ENCODE results near the gene SDC3.

The SDC3 gene

GRCh38 chr1:30823969-30824735, 84.4 kb downstream of the SDC3 start:
- peaks cover 3% of the 10 kb centered on the region in 2 donors for H3K27me3 ChIP-seq (ENCODE audit: control insufficient read depth in 1 of 2, insufficient read depth in 2 of 2, low read length in 2 of 2)
- H3K36me3 ChIP-seq (ENCODE audit: control insufficient read depth in 1 of 2, insufficient read depth in 2 of 2, low read length in 2 of 2), result no peaks in the 10 kb centered on the region
- no peaks in the 10 kb centered on the region for H3K9me3 ChIP-seq (ENCODE audit: control insufficient read depth in 1 of 2, low read length in 2 of 2)
- H3K27ac ChIP-seq (ENCODE audit: low read depth, low read length), result peak overlapping the region; percentile 90
- H3K4me3 ChIP-seq (ENCODE audit: low read depth in 1 of 2, low read length in 2 of 2), result peak overlapping the region; percentile 67 to 82
- peaks cover 22 to 29% of the 10 kb centered on the region in 2 donors for H3K4me1 ChIP-seq (ENCODE audit: control insufficient read depth in 1 of 2, insufficient read depth in 2 of 2, low read length in 2 of 2)
- H3K9ac ChIP-seq (ENCODE audit: low read depth in 1 of 2, low read length in 2 of 2), result peak overlapping the region; percentile 60 to 88

- H3K27ac ChIP-seq (ENCODE audit: low read depth, low read length), result peak overlapping the region; percentile 90
- peak overlapping the region; percentile 67 to 82 for H3K4me3 ChIP-seq (ENCODE audit: low read depth in 1 of 2, low read length in 2 of 2)
- H3K27me3 ChIP-seq (ENCODE audit: control insufficient read depth in 1 of 2, insufficient read depth in 2 of 2, low read length in 2 of 2), result peaks cover 6 to 7% of the 10 kb centered on the region in 2 donors
- no peaks in the 10 kb centered on the region for H3K36me3 ChIP-seq (ENCODE audit: control insufficient read depth in 1 of 2, insufficient read depth in 2 of 2, low read length in 2 of 2)
- H3K4me1 ChIP-seq (ENCODE audit: control insufficient read depth in 1 of 2, insufficient read depth in 2 of 2, low read length in 2 of 2), result peaks cover 22 to 29% of the 10 kb centered on the region in 2 donors
- H3K9me3 ChIP-seq (ENCODE audit: control insufficient read depth in 1 of 2, low read length in 2 of 2), result no peaks in the 10 kb centered on the region
- H3K9ac ChIP-seq (ENCODE audit: low read depth in 1 of 2, low read length in 2 of 2), result peak overlapping the region; percentile 60 to 88
These were observed 85.0 kb downstream of the SDC3 start for GRCh38 chr1:30823627-30823968.

GRCh38 chr1:30822966-30823581, 85.5 kb downstream of the SDC3 start:
- peak overlapping the region; percentile 67 to 82 for H3K4me3 ChIP-seq (ENCODE audit: low read depth in 1 of 2, low read length in 2 of 2)
- no peaks in the 10 kb centered on the region for H3K9me3 ChIP-seq (ENCODE audit: control insufficient read depth in 1 of 2, low read length in 2 of 2)
- peaks cover 7 to 8% of the 10 kb centered on the region in 2 donors for H3K27me3 ChIP-seq (ENCODE audit: control insufficient read depth in 1 of 2, insufficient read depth in 2 of 2, low read length in 2 of 2)
- H3K4me1 ChIP-seq (ENCODE audit: control insufficient read depth in 1 of 2, insufficient read depth in 2 of 2, low read length in 2 of 2), result peaks cover 22 to 29% of the 10 kb centered on the region in 2 donors
- H3K27ac ChIP-seq (ENCODE audit: low read depth, low read length), result no peak overlapping the region
- H3K36me3 ChIP-seq (ENCODE audit: control insufficient read depth in 1 of 2, insufficient read depth in 2 of 2, low read length in 2 of 2), result no peaks in the 10 kb centered on the region
- peak overlapping the region in 1 of 2 donors; percentile 38 for H3K9ac ChIP-seq (ENCODE audit: low read depth in 1 of 2, low read length in 2 of 2)

GRCh38 chr1:30822006-30822405, 86.6 kb downstream of the SDC3 start:
- Histone ChIP-seq H3K9ac (ENCODE audit: low read depth in 1 of 2, low read length in 2 of 2) (no peak overlapping the region), H3K27me3 (ENCODE audit: control insufficient read depth in 1 of 2, insufficient read depth in 2 of 2, low read length in 2 of 2) (peaks cover 8 to 13% of the 10 kb centered on the region in 2 donors), H3K4me1 (ENCODE audit: control insufficient read depth in 1 of 2, insufficient read depth in 2 of 2, low read length in 2 of 2) (peaks cover 22 to 37% of the 10 kb centered on the region in 2 donors), H3K36me3 (ENCODE audit: control insufficient read depth in 1 of 2, insufficient read depth in 2 of 2, low read length in 2 of 2) (no peaks in the 10 kb centered on the region), H3K9me3 (ENCODE audit: control insufficient read depth in 1 of 2, low read length in 2 of 2) (no peaks in the 10 kb centered on the region), H3K27ac (ENCODE audit: low read depth, low read length) (no peak overlapping the region), H3K4me3 (ENCODE audit: low read depth in 1 of 2, low read length in 2 of 2) (no peak overlapping the region)

GRCh38 chr1:30820299-30820698, 88.3 kb downstream of the SDC3 start:
- H3K4me3 ChIP-seq (ENCODE audit: low read depth in 1 of 2, low read length in 2 of 2), result no peak overlapping the region
- no peaks in the 10 kb centered on the region for H3K36me3 ChIP-seq (ENCODE audit: control insufficient read depth in 1 of 2, insufficient read depth in 2 of 2, low read length in 2 of 2)
- no peak overlapping the region for H3K9ac ChIP-seq (ENCODE audit: low read depth in 1 of 2, low read length in 2 of 2)
- peaks cover 22 to 38% of the 10 kb centered on the region in 2 donors for H3K4me1 ChIP-seq (ENCODE audit: control insufficient read depth in 1 of 2, insufficient read depth in 2 of 2, low read length in 2 of 2)
- no peaks in the 10 kb centered on the region for H3K9me3 ChIP-seq (ENCODE audit: control insufficient read depth in 1 of 2, low read length in 2 of 2)
- H3K27ac ChIP-seq (ENCODE audit: low read depth, low read length), result no peak overlapping the region
- H3K27me3 ChIP-seq (ENCODE audit: control insufficient read depth in 1 of 2, insufficient read depth in 2 of 2, low read length in 2 of 2), result peaks cover 5 to 21% of the 10 kb centered on the region in 2 donors
